ENCODE data around the gene FKBP14. TPM values are rescaled to one million over a fixed set of nuclear protein-coding genes. Genes with fewer than 3 reads are reported as not detected.
A peak's percentile ranks its signal among the peaks of the same experiment; 100 is the strongest.
"Not testable (repeated sequence)": the region's sequence is repeated elsewhere in the genome, so short reads cannot be mapped to it uniquely, and the experiment has no call there.

FKBP14 gene
- total RNA-seq, 6 experiments from 2014 or later, result 60.0 to 73.0 (median 64.4) TPM

GRCh38 chr7:29970158-29970557, 56.3 kb downstream of the FKBP14 start:
- H3K27me3 Mint-ChIP-seq (ENCODE audit: insufficient read depth), result peaks cover 2% of the 10 kb centered on the region; the same call in 1 of the 2 replicates
- H3K36me3 Mint-ChIP-seq (ENCODE audit: low read depth), result peaks cover 31% of the 10 kb centered on the region
- H3K9me3 Mint-ChIP-seq, result no peaks in the 10 kb centered on the region
- DNase-seq, result no peak
- peak overlapping the region; percentile 5; the same call in 1 of the 2 replicates for H3K4me3 Mint-ChIP-seq
- peaks cover 41% of the 10 kb centered on the region for H3K4me1 Mint-ChIP-seq (ENCODE audit: low read depth)
- peak overlapping the region; percentile 60 for H3K27ac Mint-ChIP-seq
- no peak for TF ChIP-seq CTCF (IDR thresholded peaks at IDR 0.05)

GRCh38 chr7:29969738-29970137, 56.8 kb downstream of the FKBP14 start:
- H3K4me1 Mint-ChIP-seq (ENCODE audit: low read depth), result peaks cover 41% of the 10 kb centered on the region

GRCh38 chr7:29968683-29969395, 57.7 kb downstream of the FKBP14 start:
- TF ChIP-seq CTCF (IDR thresholded peaks at IDR 0.05), result no peak
- peaks cover 41% of the 10 kb centered on the region for H3K4me1 Mint-ChIP-seq (ENCODE audit: low read depth)
- peak overlapping the region; percentile 80 for H3K27ac Mint-ChIP-seq
- H3K4me3 Mint-ChIP-seq, result peak overlapping the region; percentile 73
- peaks cover 2% of the 10 kb centered on the region; the same call in 1 of the 2 replicates for H3K27me3 Mint-ChIP-seq (ENCODE audit: insufficient read depth)
- H3K36me3 Mint-ChIP-seq (ENCODE audit: low read depth), result peaks cover 33% of the 10 kb centered on the region
- H3K9me3 Mint-ChIP-seq, result no peaks in the 10 kb centered on the region
- DNase-seq, result peak; percentile 40

More at GRCh38 chr7:29969738-29970137, 56.8 kb downstream of the FKBP14 start:
- peaks cover 33% of the 10 kb centered on the region for H3K36me3 Mint-ChIP-seq (ENCODE audit: low read depth)
- no peaks in the 10 kb centered on the region for H3K9me3 Mint-ChIP-seq
- H3K4me3 Mint-ChIP-seq, result peak overlapping the region; percentile 25; the same call in 1 of the 2 replicates
- peaks cover 2% of the 10 kb centered on the region; the same call in 1 of the 2 replicates for H3K27me3 Mint-ChIP-seq (ENCODE audit: insufficient read depth)
- no peak for TF ChIP-seq CTCF (IDR thresholded peaks at IDR 0.05)
- DNase-seq, result no peak
- H3K27ac Mint-ChIP-seq, result peak overlapping the region; percentile 60

GRCh38 chr7:29965030-29965429, 61.5 kb downstream of the FKBP14 start:
- no peak overlapping the region for H3K4me3 Mint-ChIP-seq
- no peak overlapping the region for H3K27ac Mint-ChIP-seq
- H3K4me1 Mint-ChIP-seq (ENCODE audit: low read depth), result peaks cover 29% of the 10 kb centered on the region
- peaks cover 2% of the 10 kb centered on the region; the same call in 1 of the 2 replicates for H3K27me3 Mint-ChIP-seq (ENCODE audit: insufficient read depth)
- TF ChIP-seq CTCF (IDR thresholded peaks at IDR 0.05), result no peak
- H3K9me3 Mint-ChIP-seq, result no peaks in the 10 kb centered on the region
- DNase-seq, result no peak
- peaks cover 23% of the 10 kb centered on the region for H3K36me3 Mint-ChIP-seq (ENCODE audit: low read depth)

- H3K27me3 Mint-ChIP-seq (ENCODE audit: insufficient read depth), result no peaks in the 10 kb centered on the region; the same call in 1 of the 2 replicates
- no peak for DNase-seq
- H3K9me3 Mint-ChIP-seq, result no peaks in the 10 kb centered on the region
- peaks cover 23% of the 10 kb centered on the region for H3K36me3 Mint-ChIP-seq (ENCODE audit: low read depth)
- peaks cover 14% of the 10 kb centered on the region for H3K4me1 Mint-ChIP-seq (ENCODE audit: low read depth)
- no peak overlapping the region for H3K4me3 Mint-ChIP-seq
- no peak overlapping the region for H3K27ac Mint-ChIP-seq
- no peak for TF ChIP-seq CTCF (IDR thresholded peaks at IDR 0.05)
Measured at GRCh38 chr7:29962035-29962434, 64.5 kb downstream of the FKBP14 start.

- not testable (repeated sequence) for DNase-seq; H3K27ac Mint-ChIP-seq; H3K27me3 Mint-ChIP-seq (ENCODE audit: insufficient read depth); H3K9me3 Mint-ChIP-seq; H3K4me3 Mint-ChIP-seq
- H3K36me3 Mint-ChIP-seq (ENCODE audit: low read depth), result peaks cover 23% of the 10 kb centered on the region
- peaks cover 17% of the 10 kb centered on the region for H3K4me1 Mint-ChIP-seq (ENCODE audit: low read depth)
Measured at GRCh38 chr7:29961611-29962010, 64.9 kb downstream of the FKBP14 start.
